Brain microvascular endothelial cell (primary cell): Measurements from ENCODE around the gene TMEM88.
A peak's percentile ranks its signal among the peaks of the same experiment; 100 is the strongest.
"Not testable (repeated sequence)": the region's sequence is repeated elsewhere in the genome, so short reads cannot be mapped to it uniquely, and the experiment has no call there.

Experiments used
- DNase-seq: peaks from one replicate; pipeline ENCODE4 v3.0.0-alpha.2; 2020
- H3K27ac ChIP-seq: fragments of 250-450 bp; sonication (Bioruptor Pico); 2 replicates; pipeline ENCODE4 v1.5.1; 2020; ENCODE audit warnings: mild to moderate bottlenecking, moderate library complexity
- H3K27me3 ChIP-seq: fragments of 250-450 bp; sonication (Bioruptor Pico); replicated peaks from 2 replicates; pipeline ENCODE4 v1.5.1; 2020; ENCODE audit warnings: mild to moderate bottlenecking
- H3K36me3 ChIP-seq: fragments of 250-450 bp; sonication (Bioruptor Pico); replicated peaks from 2 replicates; pipeline ENCODE4 v1.5.1; 2020; ENCODE audit warnings: mild to moderate bottlenecking
- H3K4me3 ChIP-seq: 2 replicates; pipeline ENCODE4 v1.5.1; 2011; ENCODE audit warnings: low read depth, mild to moderate bottlenecking, control low read depth, low read length, moderate library complexity
- in situ Hi-C: cut with HindIII; loops from 2 replicates; pipeline ENCODE4 v1.10.0; 2017; ENCODE audit warnings: low sequenced_read_pairs, low pct_ligation_motif_present
- TF ChIP-seq, protein P1 (sequence below): IDR thresholded peaks from 2 replicates; pipeline ENCODE4 v1.5.1; 2011; ENCODE audit warnings: low read depth, mild to moderate bottlenecking, moderate library complexity, low read length, control low read depth, inconsistent platforms; ENCODE audit errors: missing control alignments

Gene TMEM88

GRCh38 chr17:7862692-7863437 lies 8.0 kb downstream of the TMEM88 start:
- Histone ChIP-seq H3K4me3 (no peak overlapping the region), H3K36me3 (peaks cover 3% of the 10 kb centered on the region), H3K27ac (no peak overlapping the region), H3K27me3 (no peaks in the 10 kb centered on the region)
- DNase-seq, result no peak
- TF ChIP-seq, protein P1, sequence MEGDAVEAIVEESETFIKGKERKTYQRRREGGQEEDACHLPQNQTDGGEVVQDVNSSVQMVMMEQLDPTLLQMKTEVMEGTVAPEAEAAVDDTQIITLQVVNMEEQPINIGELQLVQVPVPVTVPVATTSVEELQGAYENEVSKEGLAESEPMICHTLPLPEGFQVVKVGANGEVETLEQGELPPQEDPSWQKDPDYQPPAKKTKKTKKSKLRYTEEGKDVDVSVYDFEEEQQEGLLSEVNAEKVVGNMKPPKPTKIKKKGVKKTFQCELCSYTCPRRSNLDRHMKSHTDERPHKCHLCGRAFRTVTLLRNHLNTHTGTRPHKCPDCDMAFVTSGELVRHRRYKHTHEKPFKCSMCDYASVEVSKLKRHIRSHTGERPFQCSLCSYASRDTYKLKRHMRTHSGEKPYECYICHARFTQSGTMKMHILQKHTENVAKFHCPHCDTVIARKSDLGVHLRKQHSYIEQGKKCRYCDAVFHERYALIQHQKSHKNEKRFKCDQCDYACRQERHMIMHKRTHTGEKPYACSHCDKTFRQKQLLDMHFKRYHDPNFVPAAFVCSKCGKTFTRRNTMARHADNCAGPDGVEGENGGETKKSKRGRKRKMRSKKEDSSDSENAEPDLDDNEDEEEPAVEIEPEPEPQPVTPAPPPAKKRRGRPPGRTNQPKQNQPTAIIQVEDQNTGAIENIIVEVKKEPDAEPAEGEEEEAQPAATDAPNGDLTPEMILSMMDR, result peak; percentile 75
- in situ Hi-C loops, result no loop called here

DNA sequence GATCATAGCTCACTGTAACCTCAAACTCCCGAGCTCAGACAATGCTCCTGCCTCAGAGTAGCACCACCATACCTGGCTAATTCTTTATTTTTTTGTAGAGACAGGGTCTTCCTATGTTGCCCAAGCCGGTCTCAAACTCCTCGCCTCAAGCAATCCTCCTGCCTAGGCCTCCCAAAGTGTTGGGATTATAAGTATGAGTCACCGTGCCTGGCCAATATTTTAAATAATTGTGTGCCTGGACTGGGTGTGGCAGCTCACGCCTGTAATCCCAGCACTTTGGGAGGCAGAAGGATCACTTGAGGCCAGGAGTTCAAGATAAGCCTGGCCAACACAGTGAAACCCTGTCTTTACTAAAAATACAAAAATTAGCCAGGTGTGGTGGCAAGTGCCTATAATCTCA lies 9.5 kb downstream of the TMEM88 start:
- H3K27me3 ChIP-seq, DNase-seq, in situ Hi-C loops, H3K36me3 ChIP-seq, H3K27ac ChIP-seq, H3K4me3 ChIP-seq: not testable (repeated sequence)

- Histone ChIP-seq H3K27ac (no peak overlapping the region), H3K27me3 (no peaks in the 10 kb centered on the region), H3K4me3 (no peak overlapping the region), H3K36me3 (peaks cover 6% of the 10 kb centered on the region)
- TF ChIP-seq, protein P1, result no peak
- no peak for DNase-seq
- in situ Hi-C loops, result no loop called here
Measured at GRCh38 chr17:7864995-7865650, 10.3 kb downstream of the TMEM88 start.

DNA sequence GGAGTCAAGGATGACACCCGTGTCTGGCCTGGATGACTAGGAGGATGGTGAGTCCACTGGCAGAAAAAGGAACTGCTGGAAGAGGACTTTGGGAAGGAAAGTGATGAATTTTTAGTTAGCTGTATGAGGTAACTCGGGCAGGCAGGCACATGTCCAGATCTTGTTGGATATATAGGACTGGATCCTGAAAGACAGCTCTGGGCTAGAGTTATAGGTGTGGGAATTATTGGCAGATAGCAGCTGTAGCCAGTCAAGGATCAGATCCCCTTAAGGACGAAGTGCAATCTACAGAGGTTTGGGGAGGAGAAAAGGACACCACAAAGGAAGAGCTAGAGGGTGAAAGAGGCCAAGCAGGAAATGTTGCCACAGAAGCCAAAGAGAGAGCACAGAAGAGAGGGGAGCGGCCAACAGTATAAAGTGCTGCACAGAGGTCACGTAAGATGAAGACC lies 13.0 kb downstream of the TMEM88 start:
- DNase-seq, result no peak
- H3K27ac ChIP-seq, result no peak overlapping the region
- no peak overlapping the region for H3K4me3 ChIP-seq

DNA sequence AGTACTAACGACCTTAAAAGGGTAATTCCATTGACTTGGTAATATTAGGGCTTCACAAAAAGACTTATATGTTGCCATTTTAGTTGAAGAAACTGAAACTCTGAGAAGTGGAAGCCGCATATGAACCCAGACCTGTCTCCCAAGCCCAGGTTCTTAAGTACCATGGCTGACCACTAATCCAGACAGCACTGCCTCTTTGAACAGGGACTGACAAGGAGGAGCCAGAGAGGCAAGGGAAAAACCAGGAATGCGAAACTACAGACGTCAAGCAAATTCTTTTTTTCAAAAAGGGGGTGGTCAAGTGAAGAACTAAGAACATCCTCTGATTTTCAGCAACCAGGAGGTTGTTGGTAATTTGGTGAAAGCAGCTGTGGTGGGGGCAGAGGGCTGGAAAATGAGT lies 18.2 kb downstream of the TMEM88 start:
- in situ Hi-C loops, result no loop called here
- no peak overlapping the region for H3K27ac ChIP-seq

More for the DNA sequence above, 13.0 kb downstream of the TMEM88 start:
- TF ChIP-seq, protein P1, result no peak
- in situ Hi-C loops, result no loop called here
- no peaks in the 10 kb centered on the region for H3K27me3 ChIP-seq
- H3K36me3 ChIP-seq, result peaks cover 3% of the 10 kb centered on the region

GRCh38 chr17:7875804-7876370 lies 21.0 kb downstream of the TMEM88 start:
- TF ChIP-seq, protein P1, result no peak
- Histone ChIP-seq H3K27me3 (no peaks in the 10 kb centered on the region), H3K27ac (no peak overlapping the region), H3K4me3 (no peak overlapping the region), H3K36me3 (peaks cover 9% of the 10 kb centered on the region)
- no peak for DNase-seq
- in situ Hi-C loops, result no loop called here

More for the DNA sequence above, 18.2 kb downstream of the TMEM88 start:
- Histone ChIP-seq H3K36me3 (peaks cover 3% of the 10 kb centered on the region), H3K4me3 (no peak overlapping the region), H3K27me3 (no peaks in the 10 kb centered on the region)
- DNase-seq, result no peak
- TF ChIP-seq, protein P1, result no peak
